Hematopoietic multipotent progenitor cell treated with erythropoietin and hydrocortisone succinate and interleukin-3 and kit ligand, for 4 days (in vitro differentiated cells): ENCODE results near the gene F8A1.
"Not testable (repeated sequence)": the region's sequence is repeated elsewhere in the genome, so short reads cannot be mapped to it uniquely, and the experiment has no call there.

Source experiments
- DNase-seq: peaks from one replicate; pipeline ENCODE4 v3.0.0-alpha.2; 2015

F8A1 gene

GRCh38 chrX:154886069-154886788 is at the start of gene F8A1:
F8A1 (plus strand) TSS chrX:154886355; CDS start chrX:154886375, 20 bp downstream.
- not testable (repeated sequence) for DNase-seq

GRCh38 chrX:154840856-154841255 is 45.3 kb upstream of the F8A1 start:
- peak; percentile 80 for DNase-seq

- DNase-seq, result no peak
Observed at GRCh38 chrX:154850957-154851611, 35.1 kb upstream of the F8A1 start.

GRCh38 chrX:154855256-154855655 is 30.9 kb upstream of the F8A1 start:
- no peak for DNase-seq

- not testable (repeated sequence) for DNase-seq
Observed at GRCh38 chrX:154868522-154868921, 17.6 kb upstream of the F8A1 start.

GRCh38 chrX:154873329-154873728 is 12.8 kb upstream of the F8A1 start:
- no peak for DNase-seq

GRCh38 chrX:154884069-154884468 is 2.1 kb upstream of the F8A1 start:
- DNase-seq, result not testable (repeated sequence)

GRCh38 chrX:154885057-154885456 is 1.1 kb upstream of the F8A1 start:
- not testable (repeated sequence) for DNase-seq

- DNase-seq, result not testable (repeated sequence)
Observed at GRCh38 chrX:154885549-154885948, 606 bp upstream of the F8A1 start.

- not testable (repeated sequence) for DNase-seq
Observed at GRCh38 chrX:154886789-154887221, 650 bp downstream of the F8A1 start.

- no peak for DNase-seq
Observed at GRCh38 chrX:154890990-154891639, 5.0 kb downstream of the F8A1 start.

- no peak for DNase-seq
Observed at GRCh38 chrX:154892296-154892695, 6.1 kb downstream of the F8A1 start.

GRCh38 chrX:154900323-154900722 is 14.2 kb downstream of the F8A1 start:
- DNase-seq, result no peak

GRCh38 chrX:154902408-154902807 is 16.3 kb downstream of the F8A1 start:
- DNase-seq, result no peak

GRCh38 chrX:154908821-154909220 is 22.7 kb downstream of the F8A1 start:
- no peak for DNase-seq

GRCh38 chrX:154910048-154910447 is 23.9 kb downstream of the F8A1 start:
- DNase-seq, result not testable (repeated sequence)

GRCh38 chrX:154910528-154910927 is 24.4 kb downstream of the F8A1 start:
- DNase-seq, result peak; percentile 38

GRCh38 chrX:154914052-154914451 is 27.9 kb downstream of the F8A1 start:
- no peak for DNase-seq

GRCh38 chrX:154918060-154918483 is 31.9 kb downstream of the F8A1 start:
- peak; percentile 57 for DNase-seq

- DNase-seq, result not testable (repeated sequence)
Observed at GRCh38 chrX:154924771-154925170, 38.6 kb downstream of the F8A1 start.
